Vagina (tissue), 2 donors: ENCODE measurements around the gene CLRN2. TPM values are rescaled to one million over a fixed set of nuclear protein-coding genes. Genes with fewer than 3 reads are reported as not detected.

Source experiments
- DNase-seq, 2 donors: peaks; one replicate each; pipeline ENCODE4 v3.0.0-alpha.2; 2017; ENCODE audit errors: extremely low spot score in 2 of 2
- H3K27ac ChIP-seq: fragments of 200-600 bp; sonication (generic); one replicate; pipeline ENCODE4 v1.5.1; 2019
- H3K27me3 ChIP-seq: fragments of 200-600 bp; sonication (generic); one replicate; pipeline ENCODE4 v1.5.1; 2019
- H3K36me3 ChIP-seq, 2 donors: fragments of 200-600 bp; sonication (generic); one replicate each; pipeline ENCODE4 v1.5.1; 2017 to 2019
- H3K4me1 ChIP-seq: fragments of 200-600 bp; sonication (generic); one replicate; pipeline ENCODE4 v1.5.1; 2019
- H3K4me3 ChIP-seq, 2 donors: fragments of 200-600 bp; sonication (generic); 1 replicate in 1 of 2; 2 replicates in 1 of 2; pipeline ENCODE4 v1.5.1; 2016 to 2019
- H3K9me3 ChIP-seq: fragments of 200-600 bp; sonication (generic); one replicate; pipeline ENCODE4 v1.5.1; 2019
- POLR2A ChIP-seq, 2 donors: fragments of 450-650 bp; IDR thresholded peaks; one replicate each; pipeline ENCODE4 v1.6.1; 2017; ENCODE audit warnings: antibody characterized with exemption in 2 of 2, mild to moderate bottlenecking in 2 of 2, moderate library complexity in 2 of 2
- POLR2AphosphoS5 ChIP-seq, 2 donors: sonication (generic); formaldehyde crosslinking; IDR thresholded peaks; one replicate each; pipeline ENCODE4 v1.9.0; 2017; ENCODE audit warnings: antibody characterized with exemption in 2 of 2, mild to moderate bottlenecking in 2 of 2, low read depth in 1 of 2; ENCODE audit not compliant: insufficient read depth in 1 of 2
- intact Hi-C: fragments of 100-400 bp; cut with DNase I; formaldehyde crosslinking; loops from one replicate; pipeline ENCODE4 v1.15.1; 2023
- total RNA-seq: library from RNA; depleted of rRNA; stranded (reverse); fragments of >200 nt; gene quantifications from one replicate; pipeline ENCODE4 v1.2.3, GENCODE V29; 2016
- TF ChIP-seq, protein P1 (sequence below), 3 experiments: fragments of 450-650 bp in 2 of 3; fragments of 200-600 bp in 1 of 3; sonication (generic) in 1 of 3; IDR thresholded peaks; one replicate each; pipeline ENCODE4 v1.5.1; 2017 to 2019; ENCODE audit warnings: antibody characterized with exemption in 3 of 3, mild to moderate bottlenecking in 2 of 3, moderate library complexity in 2 of 3

CLRN2 gene
- total RNA-seq, 1 donor from 2014 or later = not detected

DNA sequence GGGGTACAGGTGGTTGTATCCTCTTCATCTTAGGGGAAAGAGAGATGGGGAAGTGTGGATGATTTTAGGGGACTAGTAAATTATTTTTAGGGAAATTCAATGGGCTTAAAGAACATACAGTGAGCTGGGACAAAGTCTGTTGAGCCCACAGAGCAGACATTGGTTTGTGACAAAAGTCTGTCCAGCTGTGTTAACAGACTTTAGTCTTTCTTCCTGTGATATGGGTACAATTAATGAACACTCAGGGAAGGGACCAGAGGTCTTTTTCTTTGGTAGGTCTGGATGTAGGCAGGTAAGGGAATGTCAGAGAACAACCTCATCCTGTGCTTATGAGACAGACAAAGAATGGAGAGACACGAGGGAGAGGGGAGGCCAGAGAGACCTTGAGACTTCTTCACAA lies 2.0 kb downstream of the CLRN2 start:
- Histone ChIP-seq H3K4me1 (no peaks in the 10 kb centered on the region), H3K4me3 (no peak overlapping the region), H3K36me3 (no peaks in the 10 kb centered on the region), H3K27ac (no peak overlapping the region), H3K9me3 (no peaks in the 10 kb centered on the region), H3K27me3 (no peaks in the 10 kb centered on the region)
- TF ChIP-seq POLR2A (IDR thresholded peaks at IDR 0.05) (no peak), POLR2AphosphoS5 (IDR thresholded peaks at IDR 0.05; ENCODE audit: insufficient read depth in 1 of 2, low read depth in 1 of 2) (no peak)
- TF ChIP-seq, protein P1, sequence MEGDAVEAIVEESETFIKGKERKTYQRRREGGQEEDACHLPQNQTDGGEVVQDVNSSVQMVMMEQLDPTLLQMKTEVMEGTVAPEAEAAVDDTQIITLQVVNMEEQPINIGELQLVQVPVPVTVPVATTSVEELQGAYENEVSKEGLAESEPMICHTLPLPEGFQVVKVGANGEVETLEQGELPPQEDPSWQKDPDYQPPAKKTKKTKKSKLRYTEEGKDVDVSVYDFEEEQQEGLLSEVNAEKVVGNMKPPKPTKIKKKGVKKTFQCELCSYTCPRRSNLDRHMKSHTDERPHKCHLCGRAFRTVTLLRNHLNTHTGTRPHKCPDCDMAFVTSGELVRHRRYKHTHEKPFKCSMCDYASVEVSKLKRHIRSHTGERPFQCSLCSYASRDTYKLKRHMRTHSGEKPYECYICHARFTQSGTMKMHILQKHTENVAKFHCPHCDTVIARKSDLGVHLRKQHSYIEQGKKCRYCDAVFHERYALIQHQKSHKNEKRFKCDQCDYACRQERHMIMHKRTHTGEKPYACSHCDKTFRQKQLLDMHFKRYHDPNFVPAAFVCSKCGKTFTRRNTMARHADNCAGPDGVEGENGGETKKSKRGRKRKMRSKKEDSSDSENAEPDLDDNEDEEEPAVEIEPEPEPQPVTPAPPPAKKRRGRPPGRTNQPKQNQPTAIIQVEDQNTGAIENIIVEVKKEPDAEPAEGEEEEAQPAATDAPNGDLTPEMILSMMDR (IDR thresholded peaks at IDR 0.05) = no peak
- intact Hi-C loops = no loop called here
- DNase-seq = no peak

DNA sequence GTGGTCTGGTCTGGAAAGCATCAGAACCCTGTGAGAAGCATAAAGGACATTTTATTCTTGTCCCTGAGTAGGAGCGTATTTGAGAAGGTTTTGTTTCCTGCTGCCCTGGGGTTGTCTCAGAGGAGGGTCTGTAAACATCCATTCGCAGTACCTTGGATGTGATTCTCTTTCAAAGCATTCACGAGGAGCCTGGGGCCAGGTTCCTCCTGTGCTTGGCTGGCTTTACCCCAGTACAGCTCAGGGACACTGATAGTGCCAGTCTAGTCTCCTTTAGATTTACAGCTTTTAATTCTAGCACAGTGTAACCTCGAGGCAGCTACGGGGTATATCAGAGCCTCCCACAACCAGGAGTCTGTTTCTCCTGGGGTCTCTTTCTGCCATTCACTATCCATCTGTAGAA lies 2.7 kb downstream of the CLRN2 start:
- intact Hi-C loops = no loop called here
- Histone ChIP-seq H3K27me3 (no peaks in the 10 kb centered on the region), H3K4me1 (no peaks in the 10 kb centered on the region), H3K9me3 (no peaks in the 10 kb centered on the region), H3K4me3 (no peak overlapping the region), H3K36me3 (no peaks in the 10 kb centered on the region), H3K27ac (no peak overlapping the region)
- DNase-seq = no peak
- no peak for TF ChIP-seq POLR2A (IDR thresholded peaks at IDR 0.05)
- TF ChIP-seq, protein P1 (IDR thresholded peaks at IDR 0.05) = no peak
- TF ChIP-seq POLR2AphosphoS5 (IDR thresholded peaks at IDR 0.05; ENCODE audit: insufficient read depth in 1 of 2, low read depth in 1 of 2) = no peak

DNA sequence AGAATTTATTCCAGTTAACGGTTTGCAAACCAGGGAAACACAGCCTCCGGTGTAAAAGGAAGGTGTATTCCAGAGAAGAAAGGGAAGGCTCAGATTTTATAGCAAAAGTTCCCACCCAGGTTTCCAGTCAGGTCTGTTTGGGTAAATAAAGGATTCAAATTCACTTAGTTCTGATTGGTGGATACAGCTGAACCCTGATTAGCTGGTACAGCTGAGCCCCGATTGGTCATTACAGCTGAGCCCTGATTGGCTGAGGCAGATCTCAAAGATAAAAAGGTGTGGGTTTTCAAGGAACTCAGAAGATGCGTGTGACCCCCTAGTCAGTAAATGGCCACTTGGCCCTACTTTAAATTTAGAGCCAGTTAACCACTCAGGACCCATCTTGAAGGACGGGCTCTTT lies 6.6 kb downstream of the CLRN2 start:
- TF ChIP-seq POLR2A (IDR thresholded peaks at IDR 0.05) (no peak), POLR2AphosphoS5 (IDR thresholded peaks at IDR 0.05; ENCODE audit: insufficient read depth in 1 of 2, low read depth in 1 of 2) (no peak)
- TF ChIP-seq, protein P1 (IDR thresholded peaks at IDR 0.05) = no peak
- Histone ChIP-seq H3K4me1 (no peaks in the 10 kb centered on the region), H3K36me3 (no peaks in the 10 kb centered on the region), H3K9me3 (no peaks in the 10 kb centered on the region), H3K27me3 (no peaks in the 10 kb centered on the region), H3K4me3 (no peak overlapping the region), H3K27ac (no peak overlapping the region)
- intact Hi-C loops = no loop called here
- no peak for DNase-seq

DNA sequence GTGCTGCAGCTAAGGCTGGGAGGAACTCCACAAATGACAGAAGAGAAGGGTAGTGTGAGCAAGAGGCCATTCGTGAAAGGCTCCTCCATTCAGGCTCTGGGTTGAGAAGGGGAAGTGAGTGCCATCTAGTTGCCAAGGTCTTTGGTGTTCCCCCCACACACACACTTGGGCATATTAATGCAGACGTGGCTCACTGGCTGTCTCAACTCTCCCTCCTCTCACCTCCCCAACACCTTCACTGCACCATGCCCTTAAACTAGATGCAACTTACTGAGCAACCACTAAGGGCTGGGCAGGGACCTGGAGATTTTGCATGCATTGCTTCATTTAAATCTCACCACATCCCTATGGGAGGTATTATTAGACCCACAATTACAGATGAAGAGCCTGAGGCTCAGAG lies 8.7 kb downstream of the CLRN2 start:
- intact Hi-C loops = no loop called here
- Histone ChIP-seq H3K27ac (no peak overlapping the region), H3K27me3 (no peaks in the 10 kb centered on the region), H3K36me3 (no peaks in the 10 kb centered on the region), H3K9me3 (no peaks in the 10 kb centered on the region), H3K4me3 (no peak overlapping the region), H3K4me1 (no peaks in the 10 kb centered on the region)
- TF ChIP-seq POLR2AphosphoS5 (IDR thresholded peaks at IDR 0.05; ENCODE audit: insufficient read depth in 1 of 2, low read depth in 1 of 2) (no peak), POLR2A (IDR thresholded peaks at IDR 0.05) (no peak)
- TF ChIP-seq, protein P1 (IDR thresholded peaks at IDR 0.05) = no peak
- DNase-seq = no peak

DNA sequence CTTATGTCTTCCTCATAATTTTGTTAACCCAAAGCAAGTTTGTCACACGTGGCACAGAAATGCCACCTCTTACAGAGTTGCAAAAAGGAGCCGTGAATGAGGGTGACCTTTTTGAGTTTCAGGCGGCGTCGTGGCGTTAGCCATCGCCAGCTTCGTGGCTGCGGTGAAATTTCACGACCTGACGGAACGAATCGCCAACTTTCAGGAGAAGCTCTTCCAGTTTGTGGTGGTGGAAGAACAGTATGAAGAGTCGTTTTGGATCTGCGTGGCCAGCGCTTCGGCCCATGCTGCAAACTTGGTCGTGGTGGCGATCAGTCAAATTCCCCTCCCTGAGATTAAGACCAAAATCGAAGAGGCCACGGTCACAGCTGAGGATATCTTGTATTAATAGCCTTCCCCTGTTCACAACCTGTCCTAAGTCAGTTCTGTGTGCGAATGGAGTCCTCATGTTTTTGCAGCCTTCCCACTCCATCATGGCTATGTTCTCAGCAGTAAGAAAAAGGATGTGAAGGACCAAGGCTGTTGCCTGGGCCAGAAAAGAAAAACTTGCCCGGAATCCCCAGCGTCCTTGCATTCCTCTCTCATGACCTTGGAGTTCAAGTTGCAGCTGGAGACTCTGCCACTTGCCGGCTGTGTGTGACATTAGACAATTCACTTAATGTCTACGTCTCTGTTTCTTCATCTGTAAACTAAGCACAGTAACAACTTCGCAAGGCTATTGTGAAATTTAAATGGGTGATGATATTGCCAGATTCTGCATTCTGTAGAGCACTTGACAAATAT lies 11.9 kb downstream of the CLRN2 start:
- H3K9me3 ChIP-seq = no peaks in the 10 kb centered on the region
- no peaks in the 10 kb centered on the region for H3K36me3 ChIP-seq
- intact Hi-C loops = no loop called here
- H3K4me3 ChIP-seq = no peak overlapping the region
- H3K4me1 ChIP-seq = no peaks in the 10 kb centered on the region
- H3K27ac ChIP-seq = no peak overlapping the region
- TF ChIP-seq POLR2AphosphoS5 (IDR thresholded peaks at IDR 0.05; ENCODE audit: insufficient read depth in 1 of 2, low read depth in 1 of 2) = no peak
- TF ChIP-seq, protein P1 (IDR thresholded peaks at IDR 0.05) = no peak
- TF ChIP-seq POLR2A (IDR thresholded peaks at IDR 0.05) = no peak
- H3K27me3 ChIP-seq = no peaks in the 10 kb centered on the region
- no peak for DNase-seq
